ENCODE measurements around the gene CDH11. TPM values are rescaled to one million over a fixed set of nuclear protein-coding genes. Genes with fewer than 3 reads are reported as not detected.
A peak's percentile ranks its signal among the peaks of the same experiment; 100 is the strongest.

The CDH11 gene
- total and polyA plus RNA-seq, 7 donors: 1.2 to 146 (median 19.3) TPM

- Histone ChIP-seq H3K4me3 (no peak overlapping the region), H3K27ac (no peak overlapping the region), H3K9me3 (peaks cover 0 to 5% (median 0%) of the 10 kb centered on the region in 4 donors), H3K4me1 (no peaks in the 10 kb centered on the region), H3K36me3 (no peaks in the 10 kb centered on the region), H3K27me3 (no peaks in the 10 kb centered on the region)
- 93 to 95% methylated on average over 4 of the region's 4 CpGs for WGBS, 2 donors
- intact Hi-C loops (cut with DNase I): no loop called here
- no peak for TF ChIP-seq EP300 (IDR thresholded peaks at IDR 0.05)
- no peak for TF ChIP-seq CTCF (IDR thresholded peaks at IDR 0.05)
- TF ChIP-seq POLR2A (IDR thresholded peaks at IDR 0.05): no peak
- TF ChIP-seq POLR2AphosphoS5 (IDR thresholded peaks at IDR 0.05): no peak
- no peak for DNase-seq
These were observed 195.4 kb downstream of the CDH11 start for GRCh38 chr16:64926476-64926875.

GRCh38 chr16:64925166-64925565 is 196.7 kb downstream of the CDH11 start:
- TF ChIP-seq POLR2AphosphoS5 (IDR thresholded peaks at IDR 0.05) (peak; percentile 22 to 62 (median 42)), CTCF (IDR thresholded peaks at IDR 0.05) (no peak)
- DNase-seq: peak; percentile 63

GRCh38 chr16:64924086-64924485 is 197.8 kb downstream of the CDH11 start:
- Histone ChIP-seq H3K4me1 (peaks cover 0 to 9% (median 3%) of the 10 kb centered on the region in 4 donors), H3K9me3 (peaks cover 0 to 5% (median 0%) of the 10 kb centered on the region in 4 donors), H3K27ac (no peak overlapping the region), H3K27me3 (no peaks in the 10 kb centered on the region), H3K4me3 (no peak overlapping the region), H3K36me3 (no peaks in the 10 kb centered on the region)
- 64 to 84% methylated on average over 2 of the region's 2 CpGs for WGBS, 2 donors
- TF ChIP-seq EP300 (IDR thresholded peaks at IDR 0.05) (no peak), POLR2AphosphoS5 (IDR thresholded peaks at IDR 0.05) (no peak), POLR2A (IDR thresholded peaks at IDR 0.05) (no peak), CTCF (IDR thresholded peaks at IDR 0.05) (no peak)
- intact Hi-C loops (cut with DNase I): no loop called here
- DNase-seq: no peak

More at GRCh38 chr16:64925166-64925565, 196.7 kb downstream of the CDH11 start:
- no peak overlapping the region for H3K27ac ChIP-seq
- no peak overlapping the region for H3K4me3 ChIP-seq
- H3K27me3 ChIP-seq: no peaks in the 10 kb centered on the region
- H3K36me3 ChIP-seq: no peaks in the 10 kb centered on the region
- H3K4me1 ChIP-seq: peaks cover 0 to 4% (median 2%) of the 10 kb centered on the region in 4 donors
- intact Hi-C loops (cut with DNase I): no loop called here
- peaks cover 0 to 5% (median 0%) of the 10 kb centered on the region in 4 donors for H3K9me3 ChIP-seq

GRCh38 chr16:64919929-64920607 is 201.8 kb downstream of the CDH11 start:
- peaks cover 0 to 9% (median 3%) of the 10 kb centered on the region in 4 donors for H3K4me1 ChIP-seq
- no peak overlapping the region for H3K4me3 ChIP-seq
- intact Hi-C loops (cut with DNase I): no loop called here
- no peaks in the 10 kb centered on the region for H3K36me3 ChIP-seq
- H3K27ac ChIP-seq: no peak overlapping the region
- 68 to 69% methylated on average over 2 of the region's 2 CpGs for WGBS, 2 donors
- TF ChIP-seq CTCF (IDR thresholded peaks at IDR 0.05): no peak
- no peak for TF ChIP-seq POLR2A (IDR thresholded peaks at IDR 0.05)
- no peak for TF ChIP-seq EP300 (IDR thresholded peaks at IDR 0.05)
- no peak for TF ChIP-seq POLR2AphosphoS5 (IDR thresholded peaks at IDR 0.05)
- H3K9me3 ChIP-seq: no peaks in the 10 kb centered on the region
- H3K27me3 ChIP-seq: no peaks in the 10 kb centered on the region
- DNase-seq: no peak

- TF ChIP-seq CTCF (IDR thresholded peaks at IDR 0.05) (no peak), EP300 (IDR thresholded peaks at IDR 0.05) (no peak), POLR2A (IDR thresholded peaks at IDR 0.05) (no peak), POLR2AphosphoS5 (IDR thresholded peaks at IDR 0.05) (no peak)
- WGBS, 2 donors: 20 to 66% methylated on average over 1 of the region's 1 CpG
- Histone ChIP-seq H3K27me3 (no peaks in the 10 kb centered on the region), H3K4me3 (no peak overlapping the region), H3K36me3 (no peaks in the 10 kb centered on the region), H3K4me1 (peaks cover 0 to 9% (median 3%) of the 10 kb centered on the region in 4 donors), H3K9me3 (no peaks in the 10 kb centered on the region), H3K27ac (no peak overlapping the region)
- DNase-seq: no peak
- intact Hi-C loops (cut with DNase I): no loop called here
These were observed 202.7 kb downstream of the CDH11 start for GRCh38 chr16:64919141-64919540.

Data from sigmoid colon (tissue), 7 donors.